Measurements from ENCODE around the gene GNRH2.

GNRH2 gene

DNA sequence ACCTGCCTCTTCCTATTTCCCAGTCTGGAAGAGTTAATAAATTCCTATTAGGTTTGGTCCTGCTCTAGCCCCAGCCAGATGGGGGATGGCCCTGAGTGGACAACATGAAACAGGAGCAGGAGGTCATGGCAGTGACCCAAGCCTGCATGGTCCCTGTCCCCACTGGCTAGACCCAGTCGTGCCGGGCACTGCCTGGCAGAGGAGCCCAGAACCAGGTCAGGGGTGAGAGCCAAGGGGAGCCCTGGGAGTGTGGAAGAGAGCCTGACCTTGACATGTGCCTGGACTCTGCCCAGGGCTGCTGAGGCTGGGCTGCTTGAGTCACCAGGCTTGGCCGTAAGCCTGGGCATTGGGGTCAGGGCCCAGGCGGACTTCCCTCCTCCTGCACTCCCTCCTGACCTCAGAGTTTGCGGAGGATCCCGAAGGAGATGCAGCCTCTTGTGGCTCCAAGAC lies 37.5 kb downstream of the GNRH2 start:
- peaks cover 13% of the 10 kb centered on the region for H3K4me1 Mint-ChIP-seq
- peak overlapping the region; percentile 15 for H3K4me3 Mint-ChIP-seq
- ATAC-seq = no peak
- H3K36me3 Mint-ChIP-seq = no peaks in the 10 kb centered on the region
- H3K27me3 Mint-ChIP-seq = peaks cover 68% of the 10 kb centered on the region
- H3K9me3 Mint-ChIP-seq = no peaks in the 10 kb centered on the region
- no peak overlapping the region for H3K27ac Mint-ChIP-seq

DNA sequence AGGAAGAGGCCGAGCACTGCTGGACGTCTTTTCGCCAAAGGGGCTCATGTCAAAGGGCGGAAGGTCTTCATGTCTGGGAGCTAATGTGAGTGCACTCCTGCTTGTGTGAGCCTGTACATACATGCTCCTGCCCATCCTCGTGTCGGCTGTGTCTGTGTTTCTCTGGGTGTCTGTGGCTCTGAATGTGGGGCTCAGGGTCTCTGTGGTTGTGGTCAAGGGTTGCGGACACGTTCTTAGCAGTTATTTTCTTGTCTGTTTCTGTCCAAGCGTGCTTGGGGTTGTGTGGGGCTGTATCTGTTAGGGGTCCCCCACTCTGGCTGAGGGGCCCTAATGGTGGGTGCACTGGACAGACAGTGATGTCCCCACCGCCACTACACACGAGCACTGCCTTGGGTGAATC lies 38.2 kb downstream of the GNRH2 start:
- Mint-ChIP-seq H3K27ac (no peak overlapping the region), H3K36me3 (no peaks in the 10 kb centered on the region), H3K9me3 (no peaks in the 10 kb centered on the region), H3K4me3 (no peak overlapping the region), H3K27me3 (peaks cover 68% of the 10 kb centered on the region), H3K4me1 (peaks cover 13% of the 10 kb centered on the region)
- no peak for ATAC-seq

- peaks cover 13% of the 10 kb centered on the region for H3K4me1 Mint-ChIP-seq
- peak overlapping the region; percentile 47 for H3K4me3 Mint-ChIP-seq
- ATAC-seq = peak; percentile 49
- H3K27me3 Mint-ChIP-seq = peaks cover 68% of the 10 kb centered on the region
- no peaks in the 10 kb centered on the region for H3K36me3 Mint-ChIP-seq
- H3K27ac Mint-ChIP-seq = no peak overlapping the region
- no peaks in the 10 kb centered on the region for H3K9me3 Mint-ChIP-seq
These were observed 39.0 kb downstream of the GNRH2 start for GRCh38 chr20:3082306-3082951.

DNA sequence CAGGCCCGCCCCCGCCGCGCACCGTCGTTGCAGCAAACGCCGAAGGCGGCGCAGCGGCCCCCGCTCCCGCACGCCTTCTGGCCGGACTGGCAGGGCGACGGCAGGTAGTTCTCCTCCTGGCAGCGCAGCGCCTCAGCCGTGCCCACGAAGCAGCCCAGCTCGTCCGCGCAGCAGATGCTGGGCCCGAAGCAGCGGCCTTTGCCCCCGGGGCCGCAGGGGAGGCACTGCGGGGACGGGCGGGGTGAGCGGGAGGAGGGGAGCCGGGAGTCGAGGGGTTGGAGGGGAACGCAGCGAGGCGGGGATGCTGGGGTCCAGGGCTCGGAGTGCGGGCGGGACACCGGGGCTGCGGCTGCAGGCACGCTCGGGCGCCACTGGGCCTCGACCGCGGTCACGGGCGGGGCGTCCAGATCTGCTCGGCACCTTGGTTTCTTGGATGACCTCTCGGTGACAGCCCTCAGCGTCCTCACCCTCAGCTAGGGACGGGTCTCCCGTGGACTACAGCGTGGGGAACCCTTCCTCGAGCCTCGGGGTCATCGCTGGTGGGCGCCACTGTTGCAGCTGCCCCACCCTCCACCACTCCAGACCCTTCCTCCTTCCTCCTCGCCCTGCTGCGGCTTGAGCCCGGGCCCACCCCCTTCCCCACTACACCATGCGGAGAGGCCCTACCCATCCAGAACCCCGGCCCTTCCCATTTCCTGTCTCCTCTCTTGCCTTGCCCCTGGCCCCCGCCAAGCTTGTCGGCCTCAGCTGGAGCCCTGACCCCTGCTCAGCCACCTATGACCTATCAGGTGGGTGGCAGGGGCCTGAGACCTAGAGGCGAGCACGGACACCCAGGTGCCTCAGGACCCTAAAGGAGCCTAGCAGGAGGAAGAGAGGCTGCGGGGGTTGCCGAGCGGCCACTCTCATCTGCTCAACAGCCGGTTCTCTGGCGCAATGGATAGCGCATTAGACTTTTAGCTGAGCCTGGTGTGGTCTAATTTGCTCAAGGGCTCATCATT lies 39.8 kb downstream of the GNRH2 start:
- Mint-ChIP-seq H3K9me3 (no peaks in the 10 kb centered on the region), H3K27ac (no peak overlapping the region), H3K36me3 (no peaks in the 10 kb centered on the region), H3K4me3 (peak overlapping the region; percentile 68), H3K4me1 (peaks cover 13% of the 10 kb centered on the region), H3K27me3 (peaks cover 68% of the 10 kb centered on the region)
- no peak for ATAC-seq

DNA sequence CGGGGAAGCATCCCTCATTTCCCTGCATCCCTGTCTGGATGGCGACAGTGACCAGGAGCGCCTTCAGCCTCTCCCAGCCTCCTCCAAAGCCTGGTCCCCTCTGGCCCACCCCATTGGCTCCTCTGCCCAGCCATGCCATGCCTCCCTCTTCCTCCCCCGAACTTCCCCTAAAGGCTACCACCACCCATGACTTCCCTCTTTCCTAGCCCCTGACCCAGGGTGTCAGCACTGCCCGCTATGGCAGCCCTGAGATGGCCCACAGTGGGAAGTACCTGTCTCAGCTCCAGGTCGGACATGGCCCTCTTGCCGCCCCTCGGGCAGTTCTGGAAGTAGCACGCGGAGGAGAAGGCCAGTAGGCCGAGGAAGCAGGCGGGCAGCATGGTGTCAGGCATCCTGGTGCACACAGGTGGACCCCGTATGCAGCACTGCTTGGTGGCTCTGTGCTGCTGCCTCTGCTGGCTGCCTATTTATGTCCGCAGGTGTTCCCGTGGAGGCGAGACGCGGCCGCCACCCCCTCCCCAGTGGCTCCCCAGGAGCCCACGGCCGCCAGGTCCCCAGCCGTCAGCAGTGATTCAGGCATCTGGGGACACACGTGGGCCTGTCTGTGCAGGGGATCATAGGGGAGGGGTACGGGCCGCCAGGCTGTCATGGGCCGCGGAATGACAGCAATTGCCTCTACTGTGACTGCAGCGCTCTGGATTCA lies 41.0 kb downstream of the GNRH2 start, which contains the start of gene AVP:
TSS of gene AVP (minus strand) at position 442 of the 703 bp plus-strand sequence. CDS start at position 392, 50 bp downstream.
- no peak within 1 kb of the TSS for H3K27ac Mint-ChIP-seq
- no peak for ATAC-seq
- peaks cover 13% of the 10 kb centered on the region for H3K4me1 Mint-ChIP-seq
- H3K4me3 Mint-ChIP-seq = peak within 1 kb of the TSS; percentile 68
- H3K27me3 Mint-ChIP-seq = peaks cover 61% of the 10 kb centered on the region
- H3K36me3 Mint-ChIP-seq = no peaks in the 10 kb centered on the region
- H3K9me3 Mint-ChIP-seq = no peaks in the 10 kb centered on the region

DNA sequence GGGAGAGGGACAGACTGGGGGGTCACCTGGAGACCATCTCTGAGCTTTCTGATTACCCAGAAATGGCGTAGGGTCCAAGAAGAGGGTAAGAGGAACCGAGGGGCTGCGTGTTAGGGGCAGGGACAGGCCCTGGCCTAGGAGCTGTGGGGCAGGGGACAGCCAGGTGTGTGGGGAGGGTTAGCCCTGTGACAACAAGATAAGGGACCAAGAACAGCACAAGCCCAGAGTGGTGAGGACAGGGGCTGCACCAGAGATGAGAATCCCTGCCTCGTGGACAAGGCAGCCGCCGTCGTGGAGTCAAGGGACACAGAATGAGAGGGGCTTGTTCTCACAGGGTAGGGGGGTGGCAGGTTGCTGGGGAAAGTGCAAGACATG lies 41.6 kb downstream of the GNRH2 start:
- no peaks in the 10 kb centered on the region for H3K36me3 Mint-ChIP-seq
- H3K27ac Mint-ChIP-seq = no peak overlapping the region
- H3K4me1 Mint-ChIP-seq = peaks cover 13% of the 10 kb centered on the region
- H3K27me3 Mint-ChIP-seq = peaks cover 61% of the 10 kb centered on the region
- no peaks in the 10 kb centered on the region for H3K9me3 Mint-ChIP-seq
- H3K4me3 Mint-ChIP-seq = no peak overlapping the region
- no peak for ATAC-seq

- Mint-ChIP-seq H3K27ac (no peak overlapping the region), H3K36me3 (no peaks in the 10 kb centered on the region), H3K4me3 (no peak overlapping the region), H3K4me1 (peaks cover 13% of the 10 kb centered on the region), H3K9me3 (no peaks in the 10 kb centered on the region), H3K27me3 (peaks cover 61% of the 10 kb centered on the region)
- ATAC-seq = no peak
These were observed 42.2 kb downstream of the GNRH2 start for GRCh38 chr20:3085571-3086072.

- no peak overlapping the region for H3K27ac Mint-ChIP-seq
- H3K27me3 Mint-ChIP-seq = peaks cover 51% of the 10 kb centered on the region
- no peak overlapping the region for H3K4me3 Mint-ChIP-seq
- no peak for ATAC-seq
- peaks cover 19% of the 10 kb centered on the region for H3K4me1 Mint-ChIP-seq
- H3K36me3 Mint-ChIP-seq = no peaks in the 10 kb centered on the region
- H3K9me3 Mint-ChIP-seq = no peaks in the 10 kb centered on the region
These were observed 44.6 kb downstream of the GNRH2 start for GRCh38 chr20:3088031-3088430.

DNA sequence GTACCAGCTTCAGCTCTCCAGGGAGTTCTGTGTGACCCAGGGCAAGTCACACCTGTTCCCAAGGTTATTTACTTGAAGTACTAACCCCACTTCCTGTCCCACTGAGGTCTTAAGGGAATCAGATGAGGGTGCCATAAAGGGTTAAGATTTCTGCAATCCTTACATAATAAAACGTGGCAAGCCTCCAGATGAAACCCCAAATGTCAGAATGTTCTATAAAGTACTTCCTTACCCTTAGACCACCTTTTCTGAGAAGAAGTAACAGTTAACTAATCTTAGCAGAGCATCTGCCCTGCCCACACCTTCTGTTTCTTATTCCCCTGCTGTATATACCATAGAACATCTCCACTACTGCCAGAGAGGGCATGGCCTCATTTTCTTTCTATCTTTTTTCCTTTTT lies 47.1 kb downstream of the GNRH2 start:
- no peak overlapping the region for H3K27ac Mint-ChIP-seq
- no peak overlapping the region for H3K4me3 Mint-ChIP-seq
- peaks cover 10% of the 10 kb centered on the region for H3K4me1 Mint-ChIP-seq
- ATAC-seq = no peak
- H3K9me3 Mint-ChIP-seq = no peaks in the 10 kb centered on the region
- no peaks in the 10 kb centered on the region for H3K36me3 Mint-ChIP-seq
- peaks cover 25% of the 10 kb centered on the region for H3K27me3 Mint-ChIP-seq

DNA sequence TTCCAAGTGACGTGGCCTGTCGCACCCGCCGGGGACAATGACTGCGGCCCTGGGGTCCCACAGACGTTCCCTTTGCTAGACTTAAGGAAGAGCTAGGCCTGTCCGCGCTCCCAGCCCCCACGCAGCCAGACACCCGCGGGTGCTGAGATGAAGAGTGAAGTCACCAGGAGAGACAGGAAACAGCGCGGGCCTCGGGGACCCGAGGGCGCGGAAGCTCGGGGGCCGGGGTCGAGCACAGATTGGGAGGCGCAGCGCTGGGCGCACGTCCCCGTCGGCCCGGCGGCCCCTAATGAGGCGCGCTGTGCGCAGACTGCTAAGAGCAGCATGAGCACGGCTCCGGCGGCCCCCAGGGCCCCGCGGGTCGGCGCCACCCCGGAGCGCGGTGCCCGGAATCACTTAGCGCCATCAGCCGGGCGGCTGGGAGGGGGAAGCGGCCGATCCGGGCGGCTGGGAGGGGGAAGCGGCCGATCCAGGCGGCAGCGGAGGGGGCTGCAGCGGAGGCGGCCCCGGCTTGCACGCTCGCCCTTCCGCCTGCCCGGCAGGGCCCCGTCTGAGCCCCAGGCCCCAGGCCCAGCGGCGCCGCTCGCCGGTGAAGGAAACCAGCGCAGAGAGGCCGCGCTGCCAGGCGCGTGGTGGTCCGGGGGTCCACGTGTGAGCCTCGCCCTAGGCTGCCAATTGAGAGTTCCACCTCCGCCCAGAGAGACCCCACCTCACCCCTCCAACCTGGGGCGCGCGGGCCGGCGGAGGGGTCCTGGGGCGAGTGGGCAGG lies 49.4 kb downstream of the GNRH2 start:
- ATAC-seq = peak; percentile 72
- Mint-ChIP-seq H3K4me3 (peak overlapping the region; percentile 83), H3K4me1 (peaks cover 10% of the 10 kb centered on the region), H3K36me3 (no peaks in the 10 kb centered on the region), H3K9me3 (no peaks in the 10 kb centered on the region), H3K27ac (peak overlapping the region; percentile 71), H3K27me3 (peaks cover 23% of the 10 kb centered on the region)

DNA sequence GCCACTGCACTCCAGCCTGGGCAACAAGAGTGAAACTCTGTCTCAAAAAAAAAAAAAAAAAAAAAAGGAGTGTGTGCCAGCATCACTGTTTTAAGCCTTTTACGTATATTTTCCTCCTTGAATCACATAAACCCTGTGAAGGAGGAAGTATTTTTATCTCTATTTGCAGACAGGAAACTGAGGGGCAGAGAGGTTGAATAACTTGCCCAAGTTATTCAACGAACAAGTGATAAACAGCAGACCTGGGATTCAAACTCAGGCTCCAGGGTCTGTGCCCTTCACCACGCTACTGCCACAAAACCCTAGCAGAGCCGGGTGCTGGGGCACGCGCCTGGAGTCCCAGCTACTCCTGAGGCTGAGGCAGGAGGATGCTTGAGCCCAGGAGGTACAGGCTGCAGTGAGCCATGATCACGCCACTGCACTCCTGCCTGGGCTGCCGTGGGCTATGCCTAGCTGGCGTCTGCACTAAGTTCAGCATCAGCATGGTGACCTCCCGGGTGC lies 50.5 kb downstream of the GNRH2 start:
- Mint-ChIP-seq H3K9me3 (no peaks in the 10 kb centered on the region), H3K4me3 (no peak overlapping the region), H3K36me3 (no peaks in the 10 kb centered on the region), H3K27me3 (peaks cover 23% of the 10 kb centered on the region), H3K27ac (no peak overlapping the region), H3K4me1 (peaks cover 10% of the 10 kb centered on the region)
- peak; percentile 38 for ATAC-seq

DNA sequence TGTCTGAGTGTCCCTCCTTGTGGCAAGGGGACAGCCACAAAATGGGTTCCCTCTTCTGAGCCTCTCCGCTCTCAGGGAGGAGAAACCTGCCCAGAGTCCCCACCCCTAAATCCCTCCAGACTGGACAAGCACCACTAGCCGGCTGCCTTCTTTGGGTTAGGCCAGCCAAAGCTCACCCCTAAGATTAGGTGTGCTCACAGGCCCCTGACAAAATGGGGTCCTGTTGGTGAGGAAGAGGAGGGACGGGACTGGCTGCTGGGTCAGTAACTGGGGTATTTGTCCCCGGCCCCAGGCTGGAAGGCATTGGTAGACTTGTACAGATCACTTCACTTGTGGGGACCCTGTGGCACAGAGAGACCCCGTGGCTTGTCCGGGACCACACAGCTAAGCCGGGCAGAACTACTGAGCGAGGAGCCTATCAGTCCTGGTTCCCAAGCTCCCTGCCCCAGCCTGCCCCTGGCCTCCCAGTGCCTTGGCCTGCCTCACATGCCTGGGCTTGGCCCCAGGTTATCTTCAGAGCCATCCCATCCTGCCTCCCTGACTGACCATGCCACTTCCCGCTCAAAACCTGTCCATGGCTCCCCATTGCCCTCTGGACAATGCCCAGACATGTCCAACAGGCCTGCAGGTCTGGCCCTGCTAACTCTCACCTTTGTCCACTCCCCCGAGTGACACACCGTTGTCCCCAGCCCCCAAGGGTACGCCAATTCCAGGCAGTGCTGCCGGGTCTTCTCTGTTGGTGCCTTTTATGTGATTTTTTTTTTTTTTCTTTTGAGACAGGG lies 51.6 kb downstream of the GNRH2 start:
- peaks cover 15% of the 10 kb centered on the region for H3K27me3 Mint-ChIP-seq
- peaks cover 10% of the 10 kb centered on the region for H3K4me1 Mint-ChIP-seq
- no peaks in the 10 kb centered on the region for H3K36me3 Mint-ChIP-seq
- H3K27ac Mint-ChIP-seq = no peak overlapping the region
- no peak overlapping the region for H3K4me3 Mint-ChIP-seq
- H3K9me3 Mint-ChIP-seq = no peaks in the 10 kb centered on the region
- ATAC-seq = no peak

All from stimulated activated memory B cell treated with anti-CD40 and anti-IgM and Interleukin-4, amounts not matched to agents 10 μg/mL and 1 μg/mL and 100 μg/mL, for 72 hours (primary cell).